ENCODE measurements around the gene BEND3.

Gene BEND3

GRCh38 chr6:107080036-107080435 lies 35.3 kb downstream of the BEND3 start:
- DNase-seq: peak; percentile 2

GRCh38 chr6:107079429-107079828 lies 35.9 kb downstream of the BEND3 start:
- DNase-seq: no peak

GRCh38 chr6:107077710-107078109 lies 37.6 kb downstream of the BEND3 start:
- no peak for DNase-seq

- DNase-seq: peak; percentile 2
Observed at GRCh38 chr6:107075951-107076381, 39.3 kb downstream of the BEND3 start.

GRCh38 chr6:107070686-107071085 lies 44.6 kb downstream of the BEND3 start:
- DNase-seq: no peak

- DNase-seq: no peak
Observed at GRCh38 chr6:107069631-107070548, 45.4 kb downstream of the BEND3 start.

GRCh38 chr6:107068691-107069630 lies 46.4 kb downstream of the BEND3 start:
- no peak for DNase-seq

- no peak for DNase-seq
Observed at GRCh38 chr6:107066697-107067659, 48.3 kb downstream of the BEND3 start.

- no peak for DNase-seq
Observed at GRCh38 chr6:107064579-107065065, 50.7 kb downstream of the BEND3 start.

- DNase-seq: no peak
Observed at GRCh38 chr6:107062691-107063090, 52.6 kb downstream of the BEND3 start.

GRCh38 chr6:107061125-107062020 lies 53.9 kb downstream of the BEND3 start:
- no peak for DNase-seq

GRCh38 chr6:107060704-107061103 lies 54.6 kb downstream of the BEND3 start:
- DNase-seq: no peak

- no peak for DNase-seq
Observed at GRCh38 chr6:107059606-107060005, 55.7 kb downstream of the BEND3 start.

- DNase-seq: no peak
Observed at GRCh38 chr6:107057679-107058078, 57.6 kb downstream of the BEND3 start.

GRCh38 chr6:107056796-107057195 lies 58.5 kb downstream of the BEND3 start:
- DNase-seq: no peak

GRCh38 chr6:107047807-107048206 lies 67.5 kb downstream of the BEND3 start:
- DNase-seq: no peak

GRCh38 chr6:107045826-107046675 lies 69.3 kb downstream of the BEND3 start:
- peak; percentile 89 for DNase-seq

GRCh38 chr6:107033126-107033525 lies 82.2 kb downstream of the BEND3 start:
- DNase-seq: no peak

GRCh38 chr6:107032051-107032450 lies 83.3 kb downstream of the BEND3 start:
- DNase-seq: no peak

- DNase-seq: no peak
Observed at GRCh38 chr6:107030151-107030550, 85.2 kb downstream of the BEND3 start.
